ENCODE measurements around the gene TEAD3. TPM values are rescaled to one million over a fixed set of nuclear protein-coding genes. Genes with fewer than 3 reads are reported as not detected.

Gene TEAD3
- total and polyA plus RNA-seq, 8 donors: 3.0 to 10.0 (median 5.6) TPM

DNA sequence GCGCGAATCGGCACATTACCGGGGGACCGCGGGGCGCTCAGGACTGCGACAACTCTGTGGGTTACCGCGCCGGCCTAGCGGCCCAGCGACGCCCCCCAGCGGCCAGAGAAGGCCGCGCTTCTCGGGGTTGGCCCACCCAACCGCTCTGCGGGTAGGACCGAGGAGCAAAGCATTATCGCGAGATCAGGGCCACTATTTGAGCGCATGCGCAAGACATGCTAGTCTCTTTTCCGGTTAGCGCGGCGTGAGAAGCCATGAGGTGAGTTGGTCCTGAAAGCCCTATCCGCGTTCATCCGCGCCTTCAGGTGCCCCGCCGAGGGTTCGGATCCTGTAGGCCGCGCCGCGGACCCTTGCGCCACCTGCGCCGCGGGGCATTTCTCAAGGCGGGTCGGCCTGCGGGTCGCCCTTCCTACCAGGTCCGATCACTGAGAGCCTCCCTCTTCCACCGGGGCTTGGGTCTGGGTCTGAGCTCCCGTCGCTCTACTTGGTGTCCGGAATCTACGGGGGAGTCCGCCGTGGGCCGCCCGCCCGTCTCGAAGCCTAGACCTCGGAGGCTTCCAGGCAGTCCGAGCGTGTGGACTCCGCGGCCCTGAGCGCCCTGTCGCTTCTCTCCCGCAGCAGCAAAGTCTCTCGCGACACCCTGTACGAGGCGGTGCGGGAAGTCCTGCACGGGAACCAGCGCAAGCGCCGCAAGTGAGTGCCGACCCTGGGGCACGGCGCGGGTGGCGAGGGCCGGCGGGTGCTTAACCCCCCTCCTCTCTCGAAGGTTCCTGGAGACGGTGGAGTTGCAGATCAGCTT, 28.5 kb downstream of the TEAD3 start, which contains the start of gene RPL10A:
RPL10A (plus strand) TSS at position 221 of the 799 bp plus-strand sequence; CDS start at position 255, 34 bp downstream.
- intact Hi-C loops (cut with DNase I): no loop called here
- no peak for FAIRE-seq
- WGBS, 2 donors: 0% methylated on average over 74 to 86 of the region's 86 CpGs

DNA sequence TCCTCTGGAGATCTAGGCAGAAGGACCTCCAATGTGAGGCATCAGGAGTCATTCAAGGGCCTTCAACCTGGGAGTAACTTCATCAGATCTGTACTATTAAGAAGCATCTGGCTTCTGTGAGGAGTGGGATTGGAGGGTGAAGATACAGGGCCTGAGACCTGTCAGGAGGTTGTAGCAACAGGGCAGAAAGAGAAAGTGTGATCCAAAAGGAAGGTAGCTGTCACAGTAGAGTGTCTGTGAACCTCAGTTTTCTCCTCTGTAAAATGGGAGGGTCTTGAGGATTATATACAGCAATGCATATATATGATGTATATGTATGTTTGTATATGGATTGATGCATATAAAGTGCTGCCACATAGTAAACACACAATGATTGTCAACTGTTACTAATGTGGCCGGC, 31.2 kb downstream of the TEAD3 start:
- Histone ChIP-seq H3K27ac (no peak overlapping the region), H3K36me3 (peaks cover 0 to 8% (median 0%) of the 10 kb centered on the region in 3 donors), H3K4me1 (peaks cover 0 to 9% (median 0%) of the 10 kb centered on the region in 3 donors), H3K27me3 (no peaks in the 10 kb centered on the region), H3K9me3 (no peaks in the 10 kb centered on the region), H3K4me3 (no peak overlapping the region)
- TF ChIP-seq, protein P1, sequence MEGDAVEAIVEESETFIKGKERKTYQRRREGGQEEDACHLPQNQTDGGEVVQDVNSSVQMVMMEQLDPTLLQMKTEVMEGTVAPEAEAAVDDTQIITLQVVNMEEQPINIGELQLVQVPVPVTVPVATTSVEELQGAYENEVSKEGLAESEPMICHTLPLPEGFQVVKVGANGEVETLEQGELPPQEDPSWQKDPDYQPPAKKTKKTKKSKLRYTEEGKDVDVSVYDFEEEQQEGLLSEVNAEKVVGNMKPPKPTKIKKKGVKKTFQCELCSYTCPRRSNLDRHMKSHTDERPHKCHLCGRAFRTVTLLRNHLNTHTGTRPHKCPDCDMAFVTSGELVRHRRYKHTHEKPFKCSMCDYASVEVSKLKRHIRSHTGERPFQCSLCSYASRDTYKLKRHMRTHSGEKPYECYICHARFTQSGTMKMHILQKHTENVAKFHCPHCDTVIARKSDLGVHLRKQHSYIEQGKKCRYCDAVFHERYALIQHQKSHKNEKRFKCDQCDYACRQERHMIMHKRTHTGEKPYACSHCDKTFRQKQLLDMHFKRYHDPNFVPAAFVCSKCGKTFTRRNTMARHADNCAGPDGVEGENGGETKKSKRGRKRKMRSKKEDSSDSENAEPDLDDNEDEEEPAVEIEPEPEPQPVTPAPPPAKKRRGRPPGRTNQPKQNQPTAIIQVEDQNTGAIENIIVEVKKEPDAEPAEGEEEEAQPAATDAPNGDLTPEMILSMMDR (IDR thresholded peaks at IDR 0.05): no peak
- 90 to 100% methylated on average over 1 of the region's 1 CpG for WGBS, 2 donors
- no peak for DNase-seq
- no peak for ATAC-seq
- intact Hi-C loops (cut with DNase I): no loop called here
- FAIRE-seq: no peak

More for the DNA sequence above, 28.5 kb downstream of the TEAD3 start, which contains the start of gene RPL10A:
- Histone ChIP-seq H3K27ac (peak within 1 kb of the TSS; percentile 66 to 92 (median 78)), H3K36me3 (peaks cover 0 to 18% (median 0%) of the 10 kb centered on the region in 3 donors), H3K27me3 (no peaks in the 10 kb centered on the region), H3K4me3 (peak within 1 kb of the TSS; percentile 61 to 90 (median 86)), H3K9me3 (no peaks in the 10 kb centered on the region), H3K4me1 (peaks cover 0 to 15% (median 0%) of the 10 kb centered on the region in 3 donors)
- DNase-seq: peak; percentile 94 to 98 (median 96)
- TF ChIP-seq, protein P1 (IDR thresholded peaks at IDR 0.05): peak; percentile 90 to 96 (median 93)
- ATAC-seq: peak; percentile 88 to 94 (median 92)

DNA sequence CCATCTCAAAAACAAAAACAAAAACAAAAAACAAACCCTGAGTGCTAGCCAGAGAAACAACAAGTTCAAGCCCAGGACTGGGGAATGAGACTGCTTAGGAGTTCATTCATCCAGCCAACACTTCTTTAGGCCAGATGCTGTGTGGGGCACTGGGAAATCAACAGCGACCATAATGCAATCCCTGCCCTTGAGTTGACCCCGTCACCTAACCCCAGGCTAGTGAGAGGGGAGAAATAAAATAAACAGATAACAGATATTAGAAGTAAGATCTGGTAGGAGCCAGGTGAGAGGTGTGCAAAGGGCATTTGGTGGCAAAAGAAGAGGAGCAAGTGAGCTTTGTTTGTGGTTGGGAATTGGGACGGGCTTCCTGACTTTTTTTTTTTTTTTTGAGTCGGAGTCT, 33.6 kb downstream of the TEAD3 start:
- TF ChIP-seq, protein P1 (IDR thresholded peaks at IDR 0.05): no peak
- H3K9me3 ChIP-seq: no peaks in the 10 kb centered on the region
- no peaks in the 10 kb centered on the region for H3K36me3 ChIP-seq
- H3K4me3 ChIP-seq: no peak overlapping the region
- no peak for FAIRE-seq
- H3K27me3 ChIP-seq: no peaks in the 10 kb centered on the region
- intact Hi-C loops (cut with DNase I): no loop called here
- no peak for DNase-seq
- H3K4me1 ChIP-seq: no peaks in the 10 kb centered on the region
- no peak overlapping the region for H3K27ac ChIP-seq
- WGBS, 2 donors: 82 to 86% methylated on average over 4 of the region's 4 CpGs
- ATAC-seq: no peak

DNA sequence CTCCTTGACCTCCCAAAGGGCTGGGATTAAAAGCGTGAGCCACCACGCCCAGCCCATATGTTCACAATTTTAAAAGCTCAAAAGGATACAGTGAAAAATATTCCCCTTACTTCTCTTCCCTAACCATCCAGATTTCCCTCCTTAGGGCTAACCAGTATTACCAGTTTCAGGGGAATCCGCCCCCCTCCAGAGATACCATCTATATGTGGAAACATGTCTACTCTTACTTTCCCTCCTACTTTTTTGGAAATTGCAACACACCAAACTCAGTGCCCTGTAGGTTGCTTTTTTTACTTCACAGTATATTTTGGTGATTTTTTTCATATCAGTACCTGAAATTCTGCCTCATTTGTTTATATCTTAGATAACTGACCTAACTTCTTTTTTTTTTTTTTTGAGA, 35.6 kb downstream of the TEAD3 start:
- no peak for DNase-seq
- Histone ChIP-seq H3K27me3 (no peaks in the 10 kb centered on the region), H3K4me1 (no peaks in the 10 kb centered on the region), H3K36me3 (no peaks in the 10 kb centered on the region), H3K4me3 (no peak overlapping the region), H3K27ac (no peak overlapping the region), H3K9me3 (no peaks in the 10 kb centered on the region)
- intact Hi-C loops (cut with DNase I): no loop called here
- WGBS, 2 donors: 93 to 97% methylated on average over 3 of the region's 3 CpGs
- ATAC-seq: no peak
- TF ChIP-seq, protein P1 (IDR thresholded peaks at IDR 0.05): no peak
- no peak for FAIRE-seq

DNA sequence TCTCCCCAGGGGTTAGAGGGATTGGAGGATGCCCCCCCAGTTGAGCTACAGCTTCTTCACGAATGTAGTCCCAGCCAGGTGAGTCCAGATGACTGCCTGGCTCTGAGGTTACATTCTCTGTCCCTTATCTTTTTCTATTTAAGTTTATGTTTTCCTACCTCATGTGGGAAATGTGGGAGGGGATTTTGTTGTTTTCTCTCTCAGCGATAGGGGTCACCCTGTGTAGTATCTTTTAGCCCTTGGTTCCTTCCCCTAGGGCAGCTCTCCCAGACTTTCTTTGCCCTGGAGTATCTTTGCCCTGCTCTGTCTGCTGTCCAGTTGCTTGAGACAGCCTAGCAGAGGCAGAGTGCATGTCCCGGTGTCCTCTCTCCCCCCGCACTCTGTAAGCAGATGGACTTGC, 39.0 kb downstream of the TEAD3 start:
- Histone ChIP-seq H3K36me3 (no peaks in the 10 kb centered on the region), H3K9me3 (no peaks in the 10 kb centered on the region), H3K4me3 (no peak overlapping the region), H3K27ac (no peak overlapping the region), H3K4me1 (peaks cover 0 to 4% (median 0%) of the 10 kb centered on the region in 3 donors), H3K27me3 (no peaks in the 10 kb centered on the region)
- 45 to 50% methylated on average over 4 of the region's 4 CpGs for WGBS, 2 donors
- intact Hi-C loops (cut with DNase I): no loop called here
- FAIRE-seq (no peak), ATAC-seq (no peak), DNase-seq (peak in 1 of 6 donors; percentile 6)
- TF ChIP-seq, protein P1 (IDR thresholded peaks at IDR 0.05): no peak
